Panc1 (cell line): ENCODE results near the gene LAMA1. TPM values are rescaled to one million over a fixed set of nuclear protein-coding genes. Genes with fewer than 3 reads are reported as not detected.

Experiments used
- ATAC-seq: fragments of 200-7000 bp; cut with Tn5 transposase; 2 replicates; pipeline ENCODE4 v1.9.1; 2020; ENCODE audit warnings: mild to moderate bottlenecking, moderate library complexity
- BruUV-seq: library from RNA; stranded (reverse); fragments of 400-500 nt; replicated peaks from 2 replicates; lab custom pipeline; 2021; lab: Mats Ljungman, UMichigan
- CTCF ChIA-PET: fragments of 300-600 bp; sonication (Branson Sonifier 250); formaldehyde crosslinking; loops from one replicate; lab custom pipeline; 2022; ENCODE audit warnings: antibody characterized with exemption; lab: Charles Lee
- POLR2A ChIA-PET: fragments of 300-600 bp; sonication (Branson Sonifier 250); formaldehyde crosslinking; loops from one replicate; lab custom pipeline; 2022; ENCODE audit warnings: antibody characterized with exemption; lab: Charles Lee
- DNase-seq: peaks from one replicate; pipeline ENCODE4 v3.0.0-alpha.2; 2010; ENCODE audit warnings: low read depth, low spot score
- H3K27ac ChIP-seq: 2 replicates; pipeline ENCODE4 v1.5.1; 2011; ENCODE audit warnings: mild to moderate bottlenecking, low read length, inconsistent platforms
- H3K27me3 ChIP-seq: fragments of 200-500 bp; sonication (Bioruptor generic); 2 replicates; pipeline ENCODE4 v1.6.0; 2014; ENCODE audit warnings: low read length, inconsistent platforms; ENCODE audit not compliant: control insufficient read depth, insufficient read depth
- H3K36me3 ChIP-seq: fragments of 200-500 bp; sonication (Bioruptor generic); 2 replicates; pipeline ENCODE4 v1.5.1; 2014; ENCODE audit warnings: inconsistent platforms, mild to moderate bottlenecking, low read length, moderate library complexity; ENCODE audit not compliant: control insufficient read depth, insufficient read depth
- H3K4me1 ChIP-seq: 2 replicates; pipeline ENCODE4 v1.5.1; 2011; ENCODE audit warnings: inconsistent platforms, mild to moderate bottlenecking, low read length, moderate library complexity; ENCODE audit not compliant: control insufficient read depth, insufficient read depth
- H3K4me3 ChIP-seq, 2 experiments: 2 replicates each; pipeline ENCODE4 v1.5.1; 2011 to 2012; ENCODE audit warnings: low read depth in 2 of 2, low read length in 2 of 2, mild to moderate bottlenecking in 2 of 2, inconsistent platforms in 1 of 2, moderate library complexity in 1 of 2
- H3K9me3 ChIP-seq: fragments of 200-500 bp; sonication (Bioruptor generic); 2 replicates; pipeline ENCODE4 v1.5.1; 2014; ENCODE audit warnings: low read depth, mild to moderate bottlenecking, inconsistent platforms, low read length, moderate library complexity; ENCODE audit not compliant: control insufficient read depth, insufficient read depth
- CTCF ChIP-seq: fragments of 450-650 bp; IDR thresholded peaks from 2 replicates; pipeline ENCODE4 v1.5.1; 2017; ENCODE audit warnings: mild to moderate bottlenecking
- POLR2AphosphoS5 ChIP-seq: IDR thresholded peaks from 2 replicates; pipeline ENCODE4 v1.6.1; 2012; ENCODE audit warnings: mild to moderate bottlenecking, low read depth, low read length, moderate library complexity
- SIN3A ChIP-seq: IDR thresholded peaks from 2 replicates; pipeline ENCODE4 v1.6.1; 2012; ENCODE audit warnings: low read depth, mild to moderate bottlenecking, low read length, moderate library complexity, borderline replicate concordance; ENCODE audit not compliant: insufficient read depth
- TCF7L2 ChIP-seq: IDR thresholded peaks from 2 replicates; pipeline ENCODE4 v1.6.1; 2011; ENCODE audit warnings: mild to moderate bottlenecking, low read depth, low read length, inconsistent platforms
- in situ Hi-C: cut with HindIII; loops from 2 replicates; pipeline ENCODE4 v1.10.0; 2016; ENCODE audit warnings: low sequenced_read_pairs, low pct_unique_long_range_greater_than_20kb
- intact Hi-C: fragments of 100-400 bp; cut with micrococcal nuclease; formaldehyde crosslinking; loops from one replicate; pipeline ENCODE4 v1.10.0; 2022; ENCODE audit not compliant: unreplicated experiment
- total RNA-seq: library from RNA; stranded (reverse); gene quantifications from one replicate; pipeline ENCODE4 v1.2.1, GENCODE V29; 2021; ENCODE audit not compliant: unreplicated experiment
- TF ChIP-seq, protein P1 (sequence below), 2 experiments: IDR thresholded peaks; 2 replicates each; pipeline ENCODE4 v1.6.1; 2011 to 2012; ENCODE audit warnings: low read depth in 2 of 2, control low read depth in 1 of 2, low read length in 1 of 2, mild to moderate bottlenecking in 1 of 2, moderate library complexity in 1 of 2; ENCODE audit not compliant: insufficient read depth in 1 of 2

The LAMA1 gene
- total RNA-seq, 1 experiment from 2014 or later: 0.03 TPM

DNA sequence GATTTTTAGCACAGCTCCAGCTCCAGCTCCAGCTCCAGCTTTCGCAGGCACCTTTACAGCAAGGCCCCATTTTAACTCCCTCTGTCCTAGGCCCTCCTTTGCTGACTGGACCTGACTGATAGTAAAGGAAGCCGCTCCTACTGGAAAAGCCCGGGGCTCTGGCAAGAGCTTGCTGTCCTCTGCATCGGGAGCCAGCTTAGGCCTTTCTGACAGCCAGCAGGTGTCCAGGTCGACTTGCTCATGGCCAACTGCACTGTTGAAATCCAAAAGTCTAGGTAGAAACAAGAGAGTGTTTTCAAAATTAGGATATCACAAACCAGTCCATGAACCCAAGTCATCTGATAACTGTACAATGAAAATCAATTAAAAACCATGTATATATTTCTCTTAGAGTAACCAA lies 161.1 kb downstream of the LAMA1 start:
- H3K4me3 ChIP-seq: no peak overlapping the region
- CTCF ChIA-PET: no interaction called here
- H3K9me3 ChIP-seq: no peaks in the 10 kb centered on the region
- H3K27ac ChIP-seq: no peak overlapping the region
- intact Hi-C loops: no loop called here
- BruUV-seq: no TSS peak
- in situ Hi-C loops: no loop called here
- no peak for ATAC-seq
- TF ChIP-seq TCF7L2 (no peak), POLR2AphosphoS5 (no peak), CTCF (no peak)
- no peaks in the 10 kb centered on the region for H3K27me3 ChIP-seq
- H3K36me3 ChIP-seq: no peaks in the 10 kb centered on the region
- POLR2A ChIA-PET: no interaction called here
- no peak for DNase-seq
- no peaks in the 10 kb centered on the region for H3K4me1 ChIP-seq

DNA sequence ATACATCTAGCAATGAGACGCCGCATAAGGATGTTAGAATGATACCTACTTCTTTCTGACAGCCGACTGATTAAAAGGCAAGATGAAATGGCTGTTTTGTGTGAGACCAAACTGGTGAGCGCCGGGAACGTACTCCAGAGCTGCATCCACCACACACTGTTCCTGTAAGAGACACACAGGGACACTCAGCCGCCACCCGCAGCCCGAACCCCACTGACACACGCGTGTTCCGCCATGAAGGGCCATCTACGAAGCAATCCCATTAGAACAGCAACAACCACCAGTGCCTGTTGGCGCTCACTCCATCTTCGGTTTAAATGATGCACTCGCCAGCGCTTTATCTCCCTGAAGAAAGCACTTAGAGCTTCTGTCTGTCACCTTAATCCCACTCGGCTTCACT lies 162.3 kb downstream of the LAMA1 start:
- Histone ChIP-seq H3K27ac (no peak overlapping the region), H3K27me3 (no peaks in the 10 kb centered on the region), H3K9me3 (no peaks in the 10 kb centered on the region), H3K4me1 (no peaks in the 10 kb centered on the region), H3K4me3 (no peak overlapping the region), H3K36me3 (no peaks in the 10 kb centered on the region)
- CTCF ChIA-PET: no interaction called here
- intact Hi-C loops: no loop called here
- no peak for TF ChIP-seq POLR2AphosphoS5
- TF ChIP-seq SIN3A: no peak
- TF ChIP-seq, protein P1, sequence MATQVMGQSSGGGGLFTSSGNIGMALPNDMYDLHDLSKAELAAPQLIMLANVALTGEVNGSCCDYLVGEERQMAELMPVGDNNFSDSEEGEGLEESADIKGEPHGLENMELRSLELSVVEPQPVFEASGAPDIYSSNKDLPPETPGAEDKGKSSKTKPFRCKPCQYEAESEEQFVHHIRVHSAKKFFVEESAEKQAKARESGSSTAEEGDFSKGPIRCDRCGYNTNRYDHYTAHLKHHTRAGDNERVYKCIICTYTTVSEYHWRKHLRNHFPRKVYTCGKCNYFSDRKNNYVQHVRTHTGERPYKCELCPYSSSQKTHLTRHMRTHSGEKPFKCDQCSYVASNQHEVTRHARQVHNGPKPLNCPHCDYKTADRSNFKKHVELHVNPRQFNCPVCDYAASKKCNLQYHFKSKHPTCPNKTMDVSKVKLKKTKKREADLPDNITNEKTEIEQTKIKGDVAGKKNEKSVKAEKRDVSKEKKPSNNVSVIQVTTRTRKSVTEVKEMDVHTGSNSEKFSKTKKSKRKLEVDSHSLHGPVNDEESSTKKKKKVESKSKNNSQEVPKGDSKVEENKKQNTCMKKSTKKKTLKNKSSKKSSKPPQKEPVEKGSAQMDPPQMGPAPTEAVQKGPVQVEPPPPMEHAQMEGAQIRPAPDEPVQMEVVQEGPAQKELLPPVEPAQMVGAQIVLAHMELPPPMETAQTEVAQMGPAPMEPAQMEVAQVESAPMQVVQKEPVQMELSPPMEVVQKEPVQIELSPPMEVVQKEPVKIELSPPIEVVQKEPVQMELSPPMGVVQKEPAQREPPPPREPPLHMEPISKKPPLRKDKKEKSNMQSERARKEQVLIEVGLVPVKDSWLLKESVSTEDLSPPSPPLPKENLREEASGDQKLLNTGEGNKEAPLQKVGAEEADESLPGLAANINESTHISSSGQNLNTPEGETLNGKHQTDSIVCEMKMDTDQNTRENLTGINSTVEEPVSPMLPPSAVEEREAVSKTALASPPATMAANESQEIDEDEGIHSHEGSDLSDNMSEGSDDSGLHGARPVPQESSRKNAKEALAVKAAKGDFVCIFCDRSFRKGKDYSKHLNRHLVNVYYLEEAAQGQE (IDR thresholded peaks at IDR 0.05; ENCODE audit: insufficient read depth in 1 of 2, low read depth in 2 of 2, low read length in 1 of 2): no peak
- TF ChIP-seq TCF7L2: no peak
- TF ChIP-seq CTCF: no peak
- no TSS peak for BruUV-seq
- DNase-seq: no peak
- no peak for ATAC-seq
- POLR2A ChIA-PET: no interaction called here
- in situ Hi-C loops: no loop called here
